ENCODE results near the gene CTNND2. TPM values are rescaled to one million over a fixed set of nuclear protein-coding genes. Genes with fewer than 3 reads are reported as not detected.

CTNND2 gene, protein sequence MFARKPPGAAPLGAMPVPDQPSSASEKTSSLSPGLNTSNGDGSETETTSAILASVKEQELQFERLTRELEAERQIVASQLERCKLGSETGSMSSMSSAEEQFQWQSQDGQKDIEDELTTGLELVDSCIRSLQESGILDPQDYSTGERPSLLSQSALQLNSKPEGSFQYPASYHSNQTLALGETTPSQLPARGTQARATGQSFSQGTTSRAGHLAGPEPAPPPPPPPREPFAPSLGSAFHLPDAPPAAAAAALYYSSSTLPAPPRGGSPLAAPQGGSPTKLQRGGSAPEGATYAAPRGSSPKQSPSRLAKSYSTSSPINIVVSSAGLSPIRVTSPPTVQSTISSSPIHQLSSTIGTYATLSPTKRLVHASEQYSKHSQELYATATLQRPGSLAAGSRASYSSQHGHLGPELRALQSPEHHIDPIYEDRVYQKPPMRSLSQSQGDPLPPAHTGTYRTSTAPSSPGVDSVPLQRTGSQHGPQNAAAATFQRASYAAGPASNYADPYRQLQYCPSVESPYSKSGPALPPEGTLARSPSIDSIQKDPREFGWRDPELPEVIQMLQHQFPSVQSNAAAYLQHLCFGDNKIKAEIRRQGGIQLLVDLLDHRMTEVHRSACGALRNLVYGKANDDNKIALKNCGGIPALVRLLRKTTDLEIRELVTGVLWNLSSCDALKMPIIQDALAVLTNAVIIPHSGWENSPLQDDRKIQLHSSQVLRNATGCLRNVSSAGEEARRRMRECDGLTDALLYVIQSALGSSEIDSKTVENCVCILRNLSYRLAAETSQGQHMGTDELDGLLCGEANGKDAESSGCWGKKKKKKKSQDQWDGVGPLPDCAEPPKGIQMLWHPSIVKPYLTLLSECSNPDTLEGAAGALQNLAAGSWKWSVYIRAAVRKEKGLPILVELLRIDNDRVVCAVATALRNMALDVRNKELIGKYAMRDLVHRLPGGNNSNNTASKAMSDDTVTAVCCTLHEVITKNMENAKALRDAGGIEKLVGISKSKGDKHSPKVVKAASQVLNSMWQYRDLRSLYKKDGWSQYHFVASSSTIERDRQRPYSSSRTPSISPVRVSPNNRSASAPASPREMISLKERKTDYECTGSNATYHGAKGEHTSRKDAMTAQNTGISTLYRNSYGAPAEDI (N-terminal part only)
- 0.29 and 0.34 TPM in 2 replicates for total RNA-seq

DNA sequence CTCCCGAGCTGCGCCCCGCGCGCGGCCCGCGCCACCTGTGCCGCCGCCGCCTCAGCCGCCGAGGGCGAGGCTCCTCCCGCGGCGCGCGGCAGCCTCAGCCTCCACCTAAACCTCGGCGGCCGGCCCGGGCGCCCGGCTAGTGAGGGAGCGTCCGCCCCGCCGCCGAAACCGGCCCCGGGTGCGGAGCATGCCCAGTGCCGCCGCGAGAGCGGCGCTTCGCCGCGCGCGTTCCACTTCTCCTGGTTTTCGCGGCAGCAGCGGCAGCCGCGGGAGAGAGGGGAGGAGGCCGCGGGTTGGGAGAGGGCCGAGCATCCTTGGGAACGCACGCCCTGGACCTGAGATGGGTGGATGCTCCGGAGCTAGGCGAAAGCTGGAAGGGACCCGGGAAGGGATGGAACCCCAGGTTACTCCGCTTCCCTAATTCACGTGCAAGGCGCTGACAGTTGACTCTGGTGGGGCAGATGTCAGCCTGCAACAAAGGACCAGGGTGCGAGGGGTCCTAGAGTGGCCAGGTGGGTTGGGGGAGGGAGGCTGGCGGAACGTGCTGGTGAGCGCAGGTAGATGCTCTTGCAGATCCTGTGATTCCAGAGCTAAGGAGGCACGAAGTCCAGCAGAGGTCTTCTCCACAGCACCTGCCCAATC, at the start of gene CTNND2:
TSS of gene CTNND2 (minus strand) at position 182 of the 642 bp plus-strand sequence. CDS start 593 bp downstream, outside the sequence.
- DNase-seq (ENCODE audit: low read depth): no peak
- H3K36me3 ChIP-seq (ENCODE audit: control insufficient read depth, insufficient read depth, low read length): no peaks in the 10 kb centered on the region
- H3K27me3 ChIP-seq (ENCODE audit: control insufficient read depth, insufficient read depth, low read length): peaks cover 28% of the 10 kb centered on the region
- H3K4me3 ChIP-seq (ENCODE audit: low read depth, low read length): peak within 1 kb of the TSS; percentile 34
- TF ChIP-seq CTCF (IDR thresholded peaks at IDR 0.05; ENCODE audit: insufficient read depth, low read length, poor library complexity, severe bottlenecking): no peak

GRCh38 chr5:11946317-11946716, 42.1 kb upstream of the CTNND2 start:
- no peak for TF ChIP-seq CTCF (IDR thresholded peaks at IDR 0.05; ENCODE audit: insufficient read depth, low read length, poor library complexity, severe bottlenecking)
- Histone ChIP-seq H3K27me3 (ENCODE audit: control insufficient read depth, insufficient read depth, low read length) (no peaks in the 10 kb centered on the region), H3K36me3 (ENCODE audit: control insufficient read depth, insufficient read depth, low read length) (no peaks in the 10 kb centered on the region), H3K4me3 (ENCODE audit: low read depth, low read length) (no peak overlapping the region)
- no peak for DNase-seq (ENCODE audit: low read depth)

GRCh38 chr5:11941566-11941965, 37.3 kb upstream of the CTNND2 start:
- DNase-seq (ENCODE audit: low read depth): no peak

GRCh38 chr5:11931638-11932037, 27.4 kb upstream of the CTNND2 start:
- H3K27me3 ChIP-seq (ENCODE audit: control insufficient read depth, insufficient read depth, low read length): no peaks in the 10 kb centered on the region
- no peaks in the 10 kb centered on the region for H3K36me3 ChIP-seq (ENCODE audit: control insufficient read depth, insufficient read depth, low read length)
- H3K4me3 ChIP-seq (ENCODE audit: low read depth, low read length): no peak overlapping the region
- no peak for DNase-seq (ENCODE audit: low read depth)
- TF ChIP-seq CTCF (IDR thresholded peaks at IDR 0.05; ENCODE audit: insufficient read depth, low read length, poor library complexity, severe bottlenecking): no peak

More at GRCh38 chr5:11941566-11941965, 37.3 kb upstream of the CTNND2 start:
- Histone ChIP-seq H3K4me3 (ENCODE audit: low read depth, low read length) (no peak overlapping the region), H3K36me3 (ENCODE audit: control insufficient read depth, insufficient read depth, low read length) (no peaks in the 10 kb centered on the region), H3K27me3 (ENCODE audit: control insufficient read depth, insufficient read depth, low read length) (no peaks in the 10 kb centered on the region)
- no peak for TF ChIP-seq CTCF (IDR thresholded peaks at IDR 0.05; ENCODE audit: insufficient read depth, low read length, poor library complexity, severe bottlenecking)

DNA sequence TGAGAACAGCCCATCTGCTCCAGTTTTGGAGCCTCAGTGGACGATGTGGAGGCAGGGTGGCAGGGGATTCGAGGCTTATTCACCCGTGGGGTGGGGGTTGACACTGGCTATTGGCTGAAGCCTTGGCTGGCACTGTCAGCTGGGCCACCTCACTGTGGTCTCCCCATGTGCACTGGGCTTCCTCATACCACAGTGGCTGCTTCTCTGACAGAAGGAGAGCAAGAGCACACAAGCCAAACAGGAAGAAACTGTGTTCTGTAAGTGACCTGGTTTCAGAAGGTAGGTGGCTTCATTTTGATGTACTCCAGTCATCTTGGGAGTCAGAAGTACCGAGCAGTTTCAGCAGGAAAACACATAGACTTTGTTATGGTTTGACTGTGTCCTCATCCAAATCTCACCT, 24.7 kb upstream of the CTNND2 start:
- Histone ChIP-seq H3K4me3 (ENCODE audit: low read depth, low read length) (no peak overlapping the region), H3K27me3 (ENCODE audit: control insufficient read depth, insufficient read depth, low read length) (no peaks in the 10 kb centered on the region), H3K36me3 (ENCODE audit: control insufficient read depth, insufficient read depth, low read length) (no peaks in the 10 kb centered on the region)
- DNase-seq (ENCODE audit: low read depth): no peak
- TF ChIP-seq CTCF (IDR thresholded peaks at IDR 0.05; ENCODE audit: insufficient read depth, low read length, poor library complexity, severe bottlenecking): no peak
